Fibroblast of upper back skin (primary cell): ENCODE results near the gene RAB17.
A peak's percentile ranks its signal among the peaks of the same experiment; 100 is the strongest.
"Not testable (repeated sequence)": the region's sequence is repeated elsewhere in the genome, so short reads cannot be mapped to it uniquely, and the experiment has no call there.

Experiments
- DNase-seq: peaks from one replicate; pipeline ENCODE4 v3.0.0-alpha.2; 2013

RAB17 gene

DNA sequence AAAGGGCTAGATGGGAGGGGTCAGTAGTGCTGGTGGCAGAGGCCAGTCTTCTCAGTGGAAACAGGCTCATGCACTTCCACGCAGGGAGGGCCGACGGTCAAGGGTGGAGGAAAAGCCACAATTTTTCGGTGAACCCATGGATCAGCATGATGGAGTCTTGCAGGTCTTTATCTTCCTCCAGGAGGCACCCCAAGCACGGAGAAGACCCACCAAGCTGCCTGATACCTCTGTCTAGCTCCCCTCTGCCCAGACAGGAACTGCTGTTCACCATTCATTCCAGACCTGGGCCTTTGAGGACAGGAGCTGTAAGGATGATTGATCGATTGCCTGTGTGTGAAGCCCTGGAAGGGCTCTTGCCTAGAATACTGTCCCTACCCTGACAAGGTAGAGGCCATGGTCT, 34.0 kb upstream of the RAB17 start:
- DNase-seq = no peak

DNA sequence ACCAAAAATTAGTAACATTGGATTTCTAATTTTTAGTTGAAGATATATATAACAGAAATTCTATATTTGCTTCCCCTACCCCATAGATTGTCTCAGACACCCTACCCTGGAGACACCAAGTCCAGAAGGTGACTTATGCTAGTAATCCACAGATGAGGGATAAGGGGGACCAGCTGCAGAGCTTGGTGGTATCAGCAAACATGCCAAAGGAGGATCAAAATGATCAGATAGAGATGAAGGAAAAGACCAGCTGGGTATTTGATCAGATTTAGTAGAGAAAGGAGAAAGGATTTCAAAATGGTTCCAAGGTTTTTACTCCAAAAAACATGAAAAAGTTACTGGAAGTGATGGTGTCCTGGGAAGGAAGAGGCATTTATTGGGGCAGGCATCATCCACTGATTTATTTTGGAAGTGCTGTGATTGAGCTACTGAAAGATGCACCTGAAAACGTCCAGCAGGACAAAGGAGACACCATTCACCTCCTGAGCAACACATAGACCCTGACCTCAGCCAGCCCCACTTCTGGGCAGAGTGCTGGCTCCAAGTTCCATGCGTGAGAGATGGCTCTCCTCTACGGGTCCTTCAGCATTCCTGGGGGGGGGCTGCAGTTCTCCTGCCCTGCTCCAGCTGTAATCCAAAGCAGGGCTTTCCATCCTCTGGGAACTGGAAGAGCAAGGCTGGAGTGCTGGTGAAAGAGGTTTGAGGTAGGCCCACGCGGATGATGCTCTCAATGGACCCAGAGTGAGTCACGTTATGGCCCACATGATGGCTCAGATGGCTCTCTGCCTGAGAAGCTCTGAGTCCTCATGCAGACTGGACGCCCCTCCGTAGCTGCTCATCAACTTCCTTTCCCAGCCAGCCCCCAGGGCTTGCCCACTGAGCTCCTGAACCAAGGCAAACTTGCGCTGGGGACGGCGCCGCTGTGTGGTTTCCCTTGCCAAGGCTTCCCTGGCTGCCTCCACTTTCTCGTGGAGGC, 33.2 kb upstream of the RAB17 start:
- peak; percentile 40 for DNase-seq

DNA sequence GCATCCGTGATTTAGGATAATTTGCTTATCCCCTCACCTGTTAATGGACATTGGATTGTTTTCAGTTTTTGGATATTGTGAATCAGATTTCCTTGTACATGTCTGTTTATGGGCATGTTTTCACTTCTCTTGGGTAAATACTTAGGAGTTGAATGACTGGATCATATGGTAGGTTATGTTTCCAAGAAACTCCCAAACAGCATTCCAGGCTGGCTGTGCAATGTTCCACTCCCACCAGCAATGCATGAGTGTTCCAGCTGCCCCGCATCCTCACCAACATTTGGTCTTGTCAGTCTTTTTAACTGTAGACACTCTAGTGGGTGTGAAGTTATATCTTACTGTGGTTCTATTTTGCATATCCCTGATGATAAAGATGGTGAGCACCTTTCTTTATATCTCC, 27.9 kb upstream of the RAB17 start:
- DNase-seq = peak; percentile 63

DNA sequence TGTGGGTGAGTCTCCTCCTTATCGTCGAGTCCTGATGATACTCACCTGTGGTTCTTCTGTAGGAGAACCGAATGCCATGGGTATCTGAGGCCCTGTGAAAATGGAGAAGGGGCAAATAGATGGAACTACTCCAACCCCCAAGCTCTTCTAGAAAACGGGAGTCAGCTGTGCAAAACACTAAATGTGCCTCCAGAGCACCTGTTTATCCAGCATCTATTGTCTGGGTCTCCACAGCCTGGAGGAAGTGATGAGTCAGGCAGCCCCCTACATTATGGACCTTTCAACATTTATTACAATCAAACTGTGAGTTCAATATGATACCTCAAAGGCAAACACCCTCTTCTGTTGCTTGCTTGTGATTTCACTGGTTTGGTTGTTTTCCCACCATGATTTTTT, 27.1 kb upstream of the RAB17 start:
- DNase-seq = no peak

DNA sequence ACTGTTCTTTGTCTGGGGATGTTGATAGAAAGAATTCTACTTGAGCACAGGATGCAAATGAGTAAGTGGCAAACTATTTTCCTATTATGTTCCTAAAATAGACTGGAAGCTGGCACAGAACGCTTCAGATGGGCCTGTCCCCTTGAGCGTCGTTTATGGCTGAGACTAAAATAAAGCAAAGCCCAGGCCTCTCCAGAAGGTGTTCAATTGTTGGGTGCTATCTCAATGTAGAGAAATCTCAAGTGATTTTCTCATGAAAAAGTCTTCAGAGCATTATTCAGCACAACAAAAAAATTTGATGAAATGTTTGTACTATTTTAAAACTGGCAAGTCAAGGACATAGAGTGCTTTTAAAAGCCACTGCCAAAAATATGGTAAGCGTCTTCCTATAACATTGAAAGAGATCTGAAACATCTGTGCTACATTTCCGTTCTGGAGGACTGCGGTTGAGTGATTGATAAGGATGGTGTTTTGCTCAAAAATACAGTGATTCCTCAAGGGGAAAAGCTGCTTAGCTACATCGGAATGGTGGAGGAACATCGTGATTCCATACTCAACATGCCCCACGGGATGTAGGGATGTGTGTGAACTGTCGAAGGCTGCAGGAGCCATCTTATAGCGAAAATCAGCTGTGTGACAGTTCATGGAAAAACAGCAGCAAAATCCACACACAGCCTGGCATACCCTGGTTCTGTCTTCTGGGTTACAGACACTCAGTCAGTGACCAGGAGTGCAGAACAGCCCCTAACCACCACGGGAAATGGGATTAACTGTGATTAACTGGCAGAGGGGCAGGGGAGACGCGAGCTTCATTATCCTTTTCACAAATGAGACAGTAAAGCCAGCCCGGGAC, 26.4 kb upstream of the RAB17 start:
- peak; percentile 95 for DNase-seq

DNA sequence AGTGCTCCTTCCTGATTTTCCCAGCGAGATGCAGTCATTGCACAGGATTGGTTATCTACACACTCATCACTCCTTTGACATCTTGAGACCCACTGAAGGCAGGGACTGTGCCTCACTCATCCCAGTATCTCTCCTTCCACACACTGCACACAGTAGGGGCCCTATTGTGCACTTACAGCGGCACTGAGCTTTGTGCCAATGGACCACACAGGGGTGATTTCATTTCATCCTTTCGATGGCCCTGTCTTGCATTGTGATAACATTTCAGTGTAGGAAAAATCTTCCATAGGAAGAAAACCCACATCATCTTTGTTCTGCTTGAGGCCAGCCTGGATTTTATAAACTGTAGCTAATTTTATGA, 25.8 kb upstream of the RAB17 start:
- DNase-seq = no peak

DNA sequence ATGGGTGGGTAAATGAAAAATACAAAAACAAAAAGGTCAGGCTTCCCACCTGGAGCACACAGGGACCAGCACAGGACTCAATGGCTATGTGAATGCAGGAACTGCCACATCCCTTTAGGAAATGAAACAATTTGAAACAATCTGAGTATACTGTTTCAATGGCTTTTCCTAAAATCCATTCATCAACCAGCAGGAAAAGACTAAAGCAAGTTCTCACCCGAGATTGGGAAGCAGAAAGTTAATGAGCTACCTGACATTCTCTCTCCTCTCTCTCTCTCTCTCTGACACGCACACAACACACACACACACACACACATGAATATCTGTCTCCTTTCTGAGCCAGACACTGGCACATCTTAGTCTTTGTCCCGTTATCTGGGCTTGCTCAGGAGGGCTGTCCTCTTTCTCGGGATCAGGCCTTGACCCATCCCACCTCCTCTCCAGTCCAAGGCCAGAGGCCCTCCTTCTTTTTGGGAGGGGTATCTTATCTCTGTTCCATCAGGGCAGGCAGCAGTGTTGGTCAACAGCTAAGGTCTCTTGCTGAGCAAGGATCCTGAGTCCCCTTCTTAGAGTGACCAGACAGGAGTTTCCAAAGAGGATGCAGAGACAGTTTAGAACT, 25.2 kb upstream of the RAB17 start:
- no peak for DNase-seq

DNA sequence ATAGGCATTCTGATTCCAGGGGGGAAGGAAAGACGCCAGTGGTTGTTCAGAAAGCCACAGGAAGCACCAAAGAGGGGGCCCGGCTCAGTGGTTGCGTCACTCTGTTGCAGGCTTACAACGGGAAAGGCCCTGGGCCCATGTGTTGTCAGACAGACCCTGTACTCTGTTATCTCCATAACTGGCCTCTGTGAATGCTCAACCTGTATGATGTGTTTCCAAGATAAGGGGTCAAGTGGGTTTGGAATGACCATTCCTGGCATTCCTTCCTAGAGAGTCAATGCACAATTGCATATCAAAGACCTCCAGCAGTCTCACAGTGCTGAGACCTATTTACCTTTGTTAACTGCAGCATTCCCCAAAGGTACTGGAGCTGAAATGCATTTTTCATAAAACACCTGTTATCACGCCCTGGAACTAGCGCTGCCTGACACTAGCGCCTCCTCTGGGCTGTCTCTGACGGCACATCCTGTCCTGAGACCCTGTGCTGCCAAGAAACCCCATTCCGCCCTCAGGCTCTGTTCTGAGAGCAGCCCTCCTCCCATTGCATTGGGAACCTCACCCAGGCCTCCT, 23.7 kb upstream of the RAB17 start:
- DNase-seq = peak; percentile 60

DNA sequence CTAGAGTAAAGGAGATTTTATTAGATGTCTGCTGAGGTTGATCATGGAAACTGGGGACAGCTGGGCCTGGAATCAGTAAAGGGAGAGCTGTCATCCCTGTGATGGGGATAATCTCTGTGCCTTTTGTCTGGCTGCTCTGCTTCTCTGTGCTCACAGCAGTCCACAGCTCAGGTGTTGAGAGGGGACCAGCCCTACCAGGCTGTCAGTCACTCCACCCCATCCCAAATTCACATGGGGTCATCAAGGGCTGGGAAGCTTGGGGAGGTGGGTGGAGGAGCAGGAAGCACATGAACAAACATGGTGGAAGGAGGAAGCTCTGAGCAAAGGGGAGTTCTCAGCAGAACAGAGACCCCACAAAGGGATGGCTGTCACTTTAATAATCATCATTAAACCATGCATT, 23.1 kb upstream of the RAB17 start:
- DNase-seq = no peak

DNA sequence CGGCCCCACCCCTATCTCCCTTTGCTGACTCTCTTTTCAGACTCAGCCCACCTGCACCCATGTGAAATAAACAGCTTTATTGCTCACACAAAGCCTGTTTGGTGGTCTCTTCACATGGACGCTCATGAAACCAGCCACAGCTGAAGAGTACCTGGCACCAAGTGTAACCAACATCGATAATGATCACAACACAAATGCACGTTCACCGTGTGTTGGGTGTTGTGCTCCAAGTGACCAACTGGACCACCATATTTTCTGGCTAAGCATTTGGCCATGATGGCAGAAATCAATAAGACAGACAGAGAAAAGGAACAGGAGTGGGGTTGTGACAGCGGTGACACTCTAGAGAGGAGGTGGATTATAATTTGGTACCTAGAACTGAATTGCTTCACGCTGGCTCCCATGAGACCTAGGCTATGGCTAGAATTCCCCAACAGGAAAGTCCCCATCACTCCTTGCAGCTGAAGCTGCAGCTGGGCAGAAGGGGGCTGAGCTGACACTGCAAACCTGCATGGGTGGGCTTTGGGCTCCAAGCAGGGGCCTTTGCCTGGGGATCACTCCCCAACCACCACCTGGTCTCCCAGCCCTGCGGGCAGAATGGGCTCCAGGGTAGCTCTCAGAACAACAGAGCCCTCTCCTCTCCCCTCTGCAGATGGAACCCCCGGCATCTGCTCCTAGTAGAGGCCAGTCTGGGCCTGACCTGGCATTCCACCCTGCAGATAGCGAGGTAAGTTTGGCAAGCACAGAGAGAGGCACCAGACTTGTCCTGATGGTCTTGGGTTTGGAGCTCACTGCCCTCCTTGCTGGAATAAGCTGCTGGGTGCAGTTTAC, 22.2 kb upstream of the RAB17 start:
- DNase-seq = no peak

DNA sequence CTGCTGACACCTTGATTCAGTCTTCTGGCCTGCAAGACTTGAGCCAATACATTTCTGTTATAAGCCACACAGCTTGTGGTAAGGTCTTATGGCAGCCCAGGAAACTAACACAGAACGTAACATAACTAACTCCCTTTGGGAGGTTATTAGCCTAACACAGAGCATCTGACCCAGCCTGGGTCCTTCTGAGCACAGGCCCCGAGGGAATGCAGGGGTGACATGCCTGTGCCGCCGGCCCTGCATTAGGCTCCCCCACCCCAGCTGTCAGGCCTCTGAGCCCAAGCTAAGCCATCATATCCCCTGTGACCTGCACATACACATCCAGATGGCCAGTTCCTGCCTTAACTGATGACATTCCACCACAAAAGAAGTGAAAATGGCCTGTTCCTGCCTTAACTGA, 16.0 kb upstream of the RAB17 start:
- not testable (repeated sequence) for DNase-seq

DNA sequence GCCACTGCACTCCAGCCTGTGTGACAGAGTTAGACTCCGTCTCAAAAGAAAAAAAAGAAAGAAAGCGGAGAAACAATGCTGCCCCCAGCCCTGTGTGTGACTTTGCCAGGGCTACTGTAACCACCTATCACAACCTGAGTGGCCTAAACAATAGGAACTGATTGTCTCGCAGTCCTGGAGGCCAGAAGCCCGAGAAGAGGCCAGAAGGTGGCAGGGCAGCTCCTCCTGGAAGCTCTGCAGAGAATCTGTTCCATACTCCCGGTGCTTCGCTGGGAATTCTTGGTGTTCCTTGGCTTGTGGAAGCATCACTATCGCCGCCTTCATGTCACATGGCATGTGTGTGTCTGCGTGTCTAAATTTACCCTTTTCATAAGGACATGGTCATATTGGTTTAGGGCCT, 14.4 kb upstream of the RAB17 start:
- DNase-seq = peak; percentile 41

DNA sequence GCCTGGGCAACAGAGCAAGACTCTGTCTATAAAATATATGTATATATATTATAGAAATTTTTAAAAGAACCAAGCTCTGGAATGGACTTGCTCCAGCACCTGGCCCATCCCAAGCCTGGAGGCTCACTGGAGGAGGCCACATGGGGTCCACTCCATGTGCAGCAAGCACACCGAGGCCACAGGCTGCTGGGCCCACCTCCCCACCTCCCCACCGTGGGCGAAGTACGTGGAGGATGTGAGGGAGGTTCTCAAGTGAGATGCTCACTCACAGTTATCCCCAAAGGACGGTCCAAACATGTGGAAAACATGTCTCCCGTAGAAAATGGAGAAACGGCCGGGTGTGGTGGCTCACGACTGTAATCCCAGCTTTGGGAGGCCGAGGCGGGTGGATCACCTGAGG, 13.9 kb upstream of the RAB17 start:
- DNase-seq = no peak

DNA sequence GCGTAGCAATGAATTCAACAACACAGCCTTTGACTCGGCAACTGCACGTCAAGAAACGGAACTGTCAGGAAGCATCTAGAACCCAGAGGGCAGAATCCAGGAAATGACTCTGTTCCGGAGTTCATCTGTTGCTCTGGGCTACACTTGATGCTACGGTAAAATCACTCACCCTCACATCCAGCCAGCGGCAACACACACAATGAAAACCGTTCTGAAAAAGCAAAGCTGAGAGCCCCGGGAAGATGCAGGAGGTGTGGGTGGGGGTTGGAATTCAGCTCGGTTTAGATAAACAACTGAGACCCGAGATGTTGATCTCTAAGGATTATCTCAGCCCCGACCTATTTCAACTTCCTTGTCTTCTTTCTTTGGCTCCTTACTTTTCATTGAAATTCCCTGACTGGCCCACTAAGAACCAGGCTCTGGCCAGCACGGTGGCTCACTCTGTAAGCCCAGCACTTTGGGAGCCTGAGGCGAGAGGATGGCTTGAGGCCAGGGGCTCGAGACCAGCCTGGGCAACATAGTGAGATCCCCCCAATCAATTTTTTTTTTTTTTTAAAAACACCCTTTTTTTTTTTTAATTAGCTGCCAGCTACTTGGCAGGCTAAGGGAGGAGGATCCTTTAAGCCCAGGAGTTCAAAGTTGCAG, 13.3 kb upstream of the RAB17 start:
- peak; percentile 46 for DNase-seq

DNA sequence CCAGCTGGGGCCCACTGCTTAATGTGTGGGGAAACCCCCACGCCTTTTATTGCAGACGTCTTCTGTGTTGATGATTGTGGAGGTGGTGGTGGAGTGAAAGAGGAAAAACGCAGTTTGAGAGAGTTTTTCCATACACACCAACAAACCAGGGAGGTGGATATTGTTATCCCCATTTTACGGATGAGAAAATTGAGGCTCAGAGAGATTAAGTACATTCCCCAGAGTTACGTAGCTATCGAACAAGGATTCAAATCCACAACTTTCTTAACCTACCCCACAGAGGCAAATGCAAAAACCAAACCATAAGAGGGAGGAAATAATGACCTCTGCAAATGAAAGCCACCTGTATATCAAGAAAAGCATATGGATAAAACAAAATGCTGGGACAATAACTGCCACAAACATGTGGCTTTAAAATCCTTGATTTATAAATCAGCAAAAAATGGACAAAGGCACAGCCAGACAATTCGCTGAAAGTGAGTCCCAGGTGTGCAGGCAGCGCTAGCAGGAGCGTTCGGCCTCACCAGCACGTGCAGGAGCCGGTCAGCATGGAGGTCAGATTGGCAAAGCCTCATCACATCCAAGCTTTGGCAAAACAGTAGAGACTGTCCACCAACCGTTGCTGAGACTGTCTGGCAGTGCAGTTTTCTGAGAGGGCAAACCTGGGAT, 12.6 kb upstream of the RAB17 start:
- no peak for DNase-seq

DNA sequence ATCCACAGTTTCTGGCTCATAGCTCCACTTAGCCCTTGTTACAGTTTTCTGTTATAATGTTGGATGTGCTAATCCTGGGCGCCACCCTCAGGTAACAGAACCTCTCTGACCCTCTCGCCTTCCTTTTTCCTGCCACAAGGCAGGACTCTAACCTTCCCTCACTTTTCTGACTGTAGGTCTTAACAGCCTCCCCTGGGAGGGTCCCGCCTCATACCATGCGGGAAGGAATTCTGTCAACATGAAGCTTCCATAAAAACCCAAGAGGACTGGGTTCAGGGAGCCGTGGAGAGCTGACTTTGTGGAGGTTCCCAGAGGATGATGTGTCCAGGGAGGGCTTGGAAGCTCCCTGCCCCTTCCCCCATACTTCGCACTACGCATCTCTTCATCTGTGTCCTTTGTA, 11.9 kb upstream of the RAB17 start:
- no peak for DNase-seq

DNA sequence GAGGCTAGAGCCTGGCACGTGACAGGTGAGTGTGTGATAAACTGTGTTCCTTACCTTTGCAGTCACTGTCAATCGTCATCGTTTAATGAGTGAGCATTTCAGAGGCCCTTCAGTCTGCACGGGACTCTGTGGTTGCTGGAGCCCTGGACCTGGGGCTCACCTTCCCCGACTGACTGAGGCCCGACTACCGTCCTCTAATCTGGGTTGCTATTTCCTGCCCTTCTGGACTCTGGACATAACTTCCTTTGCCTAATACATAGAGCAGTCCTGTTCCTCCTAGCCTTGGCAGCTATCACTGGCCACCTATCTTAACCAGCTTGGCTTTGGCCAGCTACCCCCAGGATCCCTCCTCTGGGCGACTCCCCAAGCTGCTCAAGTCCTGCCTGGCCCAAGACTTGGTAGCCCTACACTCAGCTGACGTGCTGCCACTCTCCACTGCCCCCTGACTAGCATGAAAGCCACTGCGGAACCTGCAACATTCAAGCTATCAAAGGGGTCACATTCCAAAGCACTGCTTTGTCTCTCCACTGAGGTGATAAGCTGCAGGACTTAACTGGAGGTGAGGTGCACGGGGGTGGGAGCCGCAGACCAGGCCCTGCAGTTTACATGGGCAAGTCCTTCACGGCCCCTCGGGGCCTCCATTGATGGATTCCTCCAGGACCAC, 11.1 kb upstream of the RAB17 start:
- DNase-seq = no peak

DNA sequence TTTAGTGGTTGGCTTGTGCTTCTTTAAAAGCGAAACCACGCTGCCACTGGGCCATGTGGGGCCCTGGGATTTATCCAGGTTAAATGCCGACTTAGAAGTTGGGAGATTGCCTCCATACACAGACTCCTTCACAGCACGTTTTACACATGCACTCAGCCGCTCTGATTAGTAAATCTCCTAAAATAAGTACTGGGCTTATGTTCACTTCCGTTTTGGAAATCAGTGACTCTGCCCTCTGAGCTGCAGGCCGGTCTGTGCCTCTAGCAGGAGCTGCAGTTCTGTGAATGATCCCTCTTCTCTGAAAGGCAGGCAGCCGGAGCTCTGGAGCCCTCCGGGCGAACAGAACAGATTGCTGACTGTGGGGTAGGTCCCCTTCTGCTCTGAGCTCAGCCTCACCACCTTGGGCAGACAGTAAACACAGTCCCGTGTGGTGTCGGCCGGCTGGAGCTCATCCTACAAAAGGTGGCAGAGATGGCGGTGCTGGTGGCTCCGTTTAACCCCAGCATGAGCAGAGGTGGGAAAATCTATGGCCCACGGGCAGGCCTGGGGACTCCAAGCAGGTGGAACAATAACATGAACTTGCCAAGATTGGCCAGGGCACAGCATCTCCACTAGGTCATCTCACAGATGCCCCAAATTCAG, 9.8 kb upstream of the RAB17 start:
- peak; percentile 59 for DNase-seq

DNA sequence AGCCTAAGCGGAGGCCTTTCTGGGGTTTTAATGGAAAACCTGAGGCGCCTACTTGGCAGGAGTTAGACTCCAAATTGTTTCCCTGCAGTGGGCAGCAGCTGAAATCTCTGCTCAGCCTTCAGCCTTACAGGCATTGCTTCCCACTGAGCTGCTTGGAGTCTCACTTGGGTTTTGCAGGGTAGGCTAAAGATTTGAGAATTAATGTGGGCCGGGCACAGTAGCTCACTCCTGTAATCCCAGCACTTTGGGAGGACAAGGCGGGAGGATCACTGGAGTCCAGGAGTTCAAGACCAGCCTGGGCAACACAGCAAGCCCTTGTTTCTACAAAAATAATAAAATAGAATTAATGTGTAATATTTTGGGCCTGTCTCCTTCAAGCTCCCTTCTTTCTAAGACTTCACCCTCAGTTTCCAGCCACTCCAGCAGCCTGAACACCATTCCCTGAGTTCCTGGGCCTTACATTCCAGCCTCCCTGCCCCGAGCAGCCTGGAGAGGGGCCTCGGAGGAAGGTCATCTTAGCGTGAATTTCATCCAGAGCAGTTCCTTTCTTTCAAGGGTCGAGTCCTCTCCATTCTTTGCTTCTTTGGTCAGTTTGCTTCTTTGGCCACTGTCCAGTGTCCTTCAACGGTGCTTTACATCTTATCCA, 9.1 kb upstream of the RAB17 start:
- DNase-seq = no peak
